ENCODE measurements around the gene CLP1. TPM values are rescaled to one million over a fixed set of nuclear protein-coding genes. Genes with fewer than 3 reads are reported as not detected.

Gene CLP1
- total RNA-seq, 1 experiment from 2014 or later = 35.5 TPM

DNA sequence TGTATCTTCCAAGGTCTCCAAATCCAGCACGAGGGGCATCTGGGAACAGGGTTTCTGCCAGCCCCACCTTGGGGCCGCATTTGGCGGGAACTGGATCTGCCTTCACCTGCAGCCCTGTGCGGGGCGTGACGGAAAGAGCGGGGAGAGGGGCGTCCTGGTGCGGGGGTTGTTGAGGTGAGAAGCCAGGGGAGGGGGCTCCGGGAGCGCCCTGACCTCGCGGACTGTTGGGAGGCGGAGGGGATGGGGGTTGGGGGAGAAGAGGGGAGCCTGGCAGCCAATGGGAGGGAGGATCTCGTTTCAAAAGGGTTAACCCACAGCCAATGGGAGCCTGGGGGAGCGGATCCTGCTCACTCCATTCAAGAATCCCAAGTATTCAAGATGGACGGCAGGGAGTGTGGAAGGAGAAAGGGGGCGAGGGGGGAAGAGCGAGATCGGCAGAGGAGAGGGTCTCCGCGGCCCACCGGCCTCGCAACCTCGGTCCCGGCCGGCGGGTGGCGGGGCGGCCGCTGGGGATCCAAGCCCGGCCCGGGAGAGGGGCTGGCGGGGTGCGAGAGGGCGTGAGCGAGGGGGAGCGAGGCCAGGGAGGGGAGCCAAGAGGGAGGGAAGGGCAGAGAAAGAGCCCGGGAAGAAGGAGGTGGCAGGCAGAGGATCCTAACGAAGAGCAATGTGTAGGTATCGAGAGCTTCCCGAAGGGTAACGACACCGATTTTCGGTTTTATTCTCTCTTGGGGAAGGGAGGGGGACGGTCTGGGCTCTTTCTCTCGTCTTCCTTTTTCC, 19.4 kb upstream of the CLP1 start:
- H3K4me1 Mint-ChIP-seq = peaks cover 41 to 52% of the 10 kb centered on the region in 2 experiments
- peak overlapping the region; percentile 62 for H3T11ph ChIP-seq (ENCODE audit: low read length)
- peak overlapping the region; percentile 99 for H4K91ac ChIP-seq (ENCODE audit: insufficient read length, low read depth, low read length)
- peak overlapping the region; percentile 94 to 100 for H3K4me3 Mint-ChIP-seq
- peaks cover 2% of the 10 kb centered on the region for H4K20me1 ChIP-seq (ENCODE audit: control insufficient read depth, insufficient read depth, insufficient read length)
- H3K23ac ChIP-seq (ENCODE audit: insufficient read length, low read depth, low read length) = no peak overlapping the region
- no peak overlapping the region for H4K8ac ChIP-seq (replicated peaks; ENCODE audit: insufficient read length, low read depth, low read length)
- H2AFZ ChIP-seq (ENCODE audit: low read length) = no peak overlapping the region
- WGBS (ENCODE audit: extremely low coverage, insufficient read length, low lambda C conversion rate) = no CpG with 5 or more reads among the region's 47 CpGs
- DNase-seq = peak; percentile 95
- H3K9ac ChIP-seq (ENCODE audit: extremely low read depth, insufficient read length, low read length) = peak overlapping the region; percentile 99
- peak overlapping the region; percentile 98 for H2AK5ac ChIP-seq (ENCODE audit: insufficient read length, low read length)
- no peaks in the 10 kb centered on the region for H3K79me1 ChIP-seq (ENCODE audit: insufficient read depth, low read depth, low read length, poor library complexity, severe bottlenecking)
- H3K9me3 ChIP-seq (ENCODE audit: control insufficient read depth, low read depth, low read length) = no peaks in the 10 kb centered on the region
- peak overlapping the region; percentile 99 for H2BK5ac ChIP-seq (ENCODE audit: insufficient read length, low read length)
- H2BK20ac ChIP-seq (ENCODE audit: low read depth, low read length, poor library complexity, severe bottlenecking) = no peak overlapping the region
- H3K18ac ChIP-seq (ENCODE audit: insufficient read length, low read depth, low read length) = peak overlapping the region; percentile 100
- peaks cover 7% of the 10 kb centered on the region; the same call in 1 of the 2 replicates for H3K79me2 ChIP-seq (ENCODE audit: insufficient read depth, low read length)
- no peak overlapping the region; the same call in 1 of the 2 replicates for H2BK15ac ChIP-seq (ENCODE audit: low read depth, low read length)
- H3K36me3 Mint-ChIP-seq (ENCODE audit: insufficient read depth in 1 of 3, low read depth in 3 of 3) = peaks cover 31 to 44% (median 38%) of the 10 kb centered on the region in 3 experiments
- TF ChIP-seq, protein P1, sequence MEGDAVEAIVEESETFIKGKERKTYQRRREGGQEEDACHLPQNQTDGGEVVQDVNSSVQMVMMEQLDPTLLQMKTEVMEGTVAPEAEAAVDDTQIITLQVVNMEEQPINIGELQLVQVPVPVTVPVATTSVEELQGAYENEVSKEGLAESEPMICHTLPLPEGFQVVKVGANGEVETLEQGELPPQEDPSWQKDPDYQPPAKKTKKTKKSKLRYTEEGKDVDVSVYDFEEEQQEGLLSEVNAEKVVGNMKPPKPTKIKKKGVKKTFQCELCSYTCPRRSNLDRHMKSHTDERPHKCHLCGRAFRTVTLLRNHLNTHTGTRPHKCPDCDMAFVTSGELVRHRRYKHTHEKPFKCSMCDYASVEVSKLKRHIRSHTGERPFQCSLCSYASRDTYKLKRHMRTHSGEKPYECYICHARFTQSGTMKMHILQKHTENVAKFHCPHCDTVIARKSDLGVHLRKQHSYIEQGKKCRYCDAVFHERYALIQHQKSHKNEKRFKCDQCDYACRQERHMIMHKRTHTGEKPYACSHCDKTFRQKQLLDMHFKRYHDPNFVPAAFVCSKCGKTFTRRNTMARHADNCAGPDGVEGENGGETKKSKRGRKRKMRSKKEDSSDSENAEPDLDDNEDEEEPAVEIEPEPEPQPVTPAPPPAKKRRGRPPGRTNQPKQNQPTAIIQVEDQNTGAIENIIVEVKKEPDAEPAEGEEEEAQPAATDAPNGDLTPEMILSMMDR (conservative IDR thresholded peaks at IDR 0.05) = no peak
- peak overlapping the region; percentile 99 for H3K14ac ChIP-seq (ENCODE audit: insufficient read depth, low read length)
- peak overlapping the region; percentile 98 for H4K5ac ChIP-seq (ENCODE audit: insufficient read length, low read depth, low read length)
- peak overlapping the region; percentile 96 for H2BK120ac ChIP-seq (ENCODE audit: low read depth, low read length, poor library complexity, severe bottlenecking)
- peak overlapping the region; percentile 98 to 100 (median 100) for H3K27ac Mint-ChIP-seq
- peaks cover 8% of the 10 kb centered on the region; the same call in 1 of the 2 replicates for H3K4me1 ChIP-seq (ENCODE audit: insufficient read depth, low read length)
- H3K27me3 Mint-ChIP-seq (ENCODE audit: low read depth) = peaks cover 9% of the 10 kb centered on the region
- H3K23me2 ChIP-seq (ENCODE audit: insufficient read length, low read depth, low read length, poor library complexity, severe bottlenecking) = peaks cover 11% of the 10 kb centered on the region
- H3K9me3 Mint-ChIP-seq = peaks cover 6 to 10% of the 10 kb centered on the region in 2 experiments; a peak in 4 of 5 replicates
- peak overlapping the region; percentile 91 for H2BK12ac ChIP-seq (ENCODE audit: insufficient read length, low read depth, low read length)
- peak overlapping the region; percentile 85 for H3K27ac ChIP-seq (ENCODE audit: insufficient read length, low read depth, low read length)
- H3K56ac ChIP-seq (ENCODE audit: insufficient read length, low read depth, low read length) = peak overlapping the region; percentile 54
- no peaks in the 10 kb centered on the region for H3K27me3 ChIP-seq (ENCODE audit: insufficient read depth, low read length)
- H3K4me2 ChIP-seq (ENCODE audit: insufficient read depth, insufficient read length, low read length) = peak overlapping the region; percentile 59
- H3K4ac ChIP-seq (ENCODE audit: low read depth, low read length) = peak overlapping the region; percentile 95; the same call in 1 of the 2 replicates
